T-helper 17 cell (primary cell): Measurements from ENCODE around the gene ARHGAP22. TPM values are rescaled to one million over a fixed set of nuclear protein-coding genes. Genes with fewer than 3 reads are reported as not detected.
A peak's percentile ranks its signal among the peaks of the same experiment; 100 is the strongest.

Experiments
- ATAC-seq: fragments of 150-1000 bp; cut with Tn5 transposase; 2 replicates; pipeline ENCODE4 v1.10.0; 2021; ENCODE audit warnings: mild to moderate bottlenecking, moderate library complexity
- DNase-seq, 3 donors: peaks; one replicate each; pipeline versions ENCODE4 v3.0.0 to v3.0.0-alpha.2; 2020 to 2021
- H3K9me3 ChIP-seq: one replicate; pipeline ENCODE4 v1.7.0; 2013; ENCODE audit warnings: low read length, mild to moderate bottlenecking; ENCODE audit not compliant: control insufficient read depth, poor library complexity, severe bottlenecking
- H3K27ac Mint-ChIP-seq: one replicate; pipeline ENCODE4 v1.8.0; 2022; ENCODE audit warnings: mild to moderate bottlenecking, moderate library complexity, mixed read lengths
- H3K27me3 Mint-ChIP-seq: one replicate; pipeline ENCODE4 v1.8.0; 2022; ENCODE audit warnings: mixed read lengths
- H3K36me3 Mint-ChIP-seq: one replicate; pipeline ENCODE4 v1.8.0; 2022; ENCODE audit warnings: low read depth, mixed read lengths
- H3K4me1 Mint-ChIP-seq: one replicate; pipeline ENCODE4 v1.8.0; 2022; ENCODE audit warnings: mild to moderate bottlenecking, mixed read lengths
- H3K4me3 Mint-ChIP-seq: one replicate; pipeline ENCODE4 v1.8.0; 2022; ENCODE audit warnings: mild to moderate bottlenecking, moderate library complexity, mixed read lengths
- total RNA-seq, 4 donors: library from RNA in 2 of 4; stranded (reverse) in 2 of 4; gene quantifications; one replicate each; pipeline ENCODE4 v1.2.3 and lab custom pipeline; 2022 to 2026

Gene ARHGAP22
- total RNA-seq, 2 donors from 2014 or later: 0.39 to 1.4 TPM

DNA sequence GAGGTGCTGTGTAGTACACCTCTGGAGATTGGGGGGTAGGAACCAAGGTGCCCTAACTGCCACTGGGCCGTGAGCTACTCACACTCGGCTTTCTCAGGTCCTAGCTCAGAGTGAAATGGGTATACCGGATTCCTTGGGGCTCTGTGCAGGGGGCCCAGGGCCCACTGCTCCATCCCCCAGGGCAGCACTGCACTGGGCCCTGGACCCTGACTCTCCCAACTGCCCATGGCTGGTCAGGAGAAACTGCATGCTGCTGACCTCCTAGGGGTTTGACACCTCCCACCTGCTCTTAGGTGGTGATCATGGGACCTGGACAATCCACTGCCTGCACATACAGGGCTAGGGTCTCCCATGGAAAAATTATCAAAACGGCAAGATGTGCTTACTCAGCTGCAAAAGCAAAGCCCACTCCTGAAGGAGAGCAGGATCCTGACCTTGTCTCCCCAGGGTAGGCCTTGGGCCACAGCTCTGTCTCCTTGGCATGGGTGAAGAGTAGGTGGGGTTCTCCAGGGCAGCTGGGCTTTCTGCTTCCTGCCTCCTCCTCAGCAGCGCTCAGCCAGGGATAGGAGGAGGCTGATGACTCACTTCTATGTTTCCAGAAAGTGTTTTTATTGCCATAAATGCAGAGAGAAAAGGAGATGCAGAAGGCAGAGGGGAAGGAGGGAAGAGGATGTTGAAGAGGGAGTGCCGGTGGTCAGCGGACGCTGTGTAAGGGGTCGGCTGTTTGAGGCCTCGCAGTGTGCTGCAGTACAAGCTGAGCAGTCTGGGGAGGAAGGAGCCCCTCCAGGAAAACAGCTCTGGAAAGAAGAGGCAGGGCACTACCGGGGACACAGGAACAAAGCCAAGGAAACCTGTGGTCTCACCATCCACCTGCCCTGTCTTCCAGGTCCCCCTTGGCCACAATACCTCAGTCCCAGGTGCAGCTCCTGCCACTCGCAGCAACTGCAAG lies 107.8 kb downstream of the ARHGAP22 start:
- DNase-seq (no peak), ATAC-seq (no peak)
- Mint-ChIP-seq H3K27ac (no peak overlapping the region), H3K36me3 (peaks cover 5% of the 10 kb centered on the region), H3K27me3 (peaks cover 49% of the 10 kb centered on the region), H3K4me3 (no peak overlapping the region), H3K4me1 (peaks cover 14% of the 10 kb centered on the region)
- H3K9me3 ChIP-seq: no peaks in the 10 kb centered on the region

DNA sequence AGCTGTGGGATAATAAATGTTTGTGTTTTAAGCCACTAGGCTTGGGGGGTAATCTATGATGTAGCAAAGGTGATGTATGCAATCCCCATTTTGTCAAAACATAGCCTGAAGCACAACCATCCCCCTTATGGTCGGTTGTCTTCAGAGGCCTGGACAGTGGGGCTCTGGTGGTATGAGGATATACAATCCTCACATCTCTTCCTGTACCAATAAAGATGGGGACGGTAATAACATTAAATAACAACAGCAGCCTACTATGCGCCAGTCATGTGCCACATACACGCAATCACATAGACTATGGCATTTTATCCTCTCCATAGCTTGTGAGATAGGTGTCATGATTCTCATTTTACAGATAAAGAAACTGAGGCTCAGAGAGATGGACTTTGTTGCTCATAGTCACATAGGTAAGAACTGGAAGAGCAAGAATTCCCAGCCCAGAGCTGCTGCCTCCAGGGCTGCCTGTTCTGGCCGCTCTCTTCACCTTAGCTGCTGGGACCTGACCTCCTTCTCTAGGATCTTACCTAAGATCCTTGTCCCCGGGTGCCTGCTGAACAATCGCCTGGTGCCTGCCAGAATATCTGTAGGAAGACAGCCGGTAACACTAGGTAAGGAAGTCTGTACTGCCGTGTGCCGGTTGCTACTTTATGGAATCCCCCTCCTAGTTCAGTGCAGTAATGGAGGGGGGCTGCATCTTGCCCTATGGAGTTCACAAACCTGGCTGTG lies 108.6 kb downstream of the ARHGAP22 start:
- H3K4me3 Mint-ChIP-seq: no peak overlapping the region
- DNase-seq: no peak
- peaks cover 51% of the 10 kb centered on the region for H3K27me3 Mint-ChIP-seq

DNA sequence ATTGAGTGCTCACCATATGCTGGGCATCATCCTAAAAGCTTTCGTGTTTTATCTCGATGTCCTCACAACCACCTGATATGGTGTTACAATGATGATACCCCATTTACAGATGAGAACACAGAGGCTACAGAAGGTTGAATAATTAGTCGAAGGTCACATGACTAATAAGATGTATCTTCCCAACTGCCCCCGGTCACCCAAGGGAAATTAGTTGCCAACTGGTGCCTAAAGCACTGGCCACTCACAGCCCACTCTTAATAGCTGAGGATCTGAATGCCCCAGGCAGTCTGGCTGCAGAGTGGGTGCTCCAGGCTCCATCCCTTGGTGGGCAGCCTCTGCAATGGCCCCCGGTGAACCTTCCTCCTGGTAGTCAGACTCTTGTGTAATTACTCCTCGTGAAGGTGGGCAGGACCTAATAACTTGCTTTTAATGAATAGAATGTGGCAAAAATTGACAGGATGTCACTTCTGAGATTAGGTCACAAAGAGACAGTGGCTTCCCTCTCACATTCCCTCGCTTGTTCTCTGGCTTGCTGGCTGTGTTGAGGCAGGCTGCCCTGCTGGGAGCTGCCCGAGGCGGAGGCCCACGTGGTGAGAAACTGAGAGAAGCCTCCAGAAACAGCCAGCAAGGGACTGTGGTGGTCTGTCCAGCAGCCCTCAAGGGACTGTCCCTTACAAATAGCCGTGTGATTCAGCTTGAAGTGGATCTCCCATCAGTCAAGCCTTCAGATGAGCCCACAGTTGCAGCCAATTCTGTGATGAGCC lies 109.4 kb downstream of the ARHGAP22 start:
- DNase-seq (no peak), ATAC-seq (no peak)
- H3K9me3 ChIP-seq: no peaks in the 10 kb centered on the region
- Mint-ChIP-seq H3K4me1 (peaks cover 14% of the 10 kb centered on the region), H3K4me3 (no peak overlapping the region), H3K36me3 (peaks cover 5% of the 10 kb centered on the region), H3K27me3 (peaks cover 59% of the 10 kb centered on the region), H3K27ac (no peak overlapping the region)

More for the DNA sequence above, 108.6 kb downstream of the ARHGAP22 start:
- Mint-ChIP-seq H3K27ac (no peak overlapping the region), H3K4me1 (peaks cover 14% of the 10 kb centered on the region), H3K36me3 (peaks cover 5% of the 10 kb centered on the region)
- ATAC-seq: no peak
- H3K9me3 ChIP-seq: no peaks in the 10 kb centered on the region

DNA sequence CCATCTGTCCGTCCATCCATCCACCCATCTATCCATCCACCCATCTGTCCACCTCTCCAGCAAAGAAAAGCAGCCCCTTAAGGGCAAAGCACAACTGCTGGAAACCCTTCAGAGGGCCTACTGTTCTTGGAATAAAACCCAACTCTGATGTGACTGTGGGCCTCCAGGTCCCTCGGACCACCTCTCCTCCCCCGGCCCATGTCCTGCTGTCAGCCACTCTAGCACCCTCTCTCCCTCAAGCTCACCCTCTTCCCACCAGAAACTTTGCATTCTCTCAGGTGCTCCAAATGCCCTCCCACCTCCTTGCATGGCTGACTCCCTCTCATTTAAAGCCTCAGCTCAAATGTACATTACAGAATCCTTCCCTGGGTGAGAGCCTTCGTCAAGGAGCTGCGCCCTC lies 110.3 kb downstream of the ARHGAP22 start:
- Mint-ChIP-seq H3K36me3 (peaks cover 5% of the 10 kb centered on the region), H3K27ac (peak overlapping the region; percentile 47), H3K4me1 (peaks cover 14% of the 10 kb centered on the region), H3K4me3 (peak overlapping the region; percentile 72), H3K27me3 (peaks cover 65% of the 10 kb centered on the region)
- no peaks in the 10 kb centered on the region for H3K9me3 ChIP-seq
- ATAC-seq (no peak), DNase-seq (no peak)

DNA sequence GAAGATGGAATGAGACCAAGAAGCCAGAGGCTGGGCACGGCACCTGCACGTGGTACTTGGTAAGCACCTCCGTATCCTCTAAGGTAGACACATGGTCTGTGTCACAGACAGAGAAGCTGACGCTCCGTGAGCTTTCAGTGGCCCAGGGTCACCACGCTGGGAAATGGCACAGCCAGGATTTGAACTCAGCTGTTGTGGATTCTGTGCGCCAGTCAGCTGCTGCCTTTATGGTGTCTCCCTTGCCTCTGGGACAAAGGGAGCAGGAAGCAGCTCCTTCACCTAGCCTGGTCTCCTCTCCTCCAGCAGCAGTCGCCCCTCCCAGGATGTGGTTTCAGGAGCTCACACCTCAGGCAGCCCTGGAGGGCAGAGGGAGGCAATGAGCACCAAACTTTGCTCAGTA lies 110.8 kb downstream of the ARHGAP22 start:
- Mint-ChIP-seq H3K4me1 (peaks cover 14% of the 10 kb centered on the region), H3K36me3 (peaks cover 5% of the 10 kb centered on the region), H3K27ac (peak overlapping the region; percentile 47), H3K4me3 (no peak overlapping the region), H3K27me3 (peaks cover 65% of the 10 kb centered on the region)
- no peak for ATAC-seq
- H3K9me3 ChIP-seq: no peaks in the 10 kb centered on the region
- DNase-seq: no peak

DNA sequence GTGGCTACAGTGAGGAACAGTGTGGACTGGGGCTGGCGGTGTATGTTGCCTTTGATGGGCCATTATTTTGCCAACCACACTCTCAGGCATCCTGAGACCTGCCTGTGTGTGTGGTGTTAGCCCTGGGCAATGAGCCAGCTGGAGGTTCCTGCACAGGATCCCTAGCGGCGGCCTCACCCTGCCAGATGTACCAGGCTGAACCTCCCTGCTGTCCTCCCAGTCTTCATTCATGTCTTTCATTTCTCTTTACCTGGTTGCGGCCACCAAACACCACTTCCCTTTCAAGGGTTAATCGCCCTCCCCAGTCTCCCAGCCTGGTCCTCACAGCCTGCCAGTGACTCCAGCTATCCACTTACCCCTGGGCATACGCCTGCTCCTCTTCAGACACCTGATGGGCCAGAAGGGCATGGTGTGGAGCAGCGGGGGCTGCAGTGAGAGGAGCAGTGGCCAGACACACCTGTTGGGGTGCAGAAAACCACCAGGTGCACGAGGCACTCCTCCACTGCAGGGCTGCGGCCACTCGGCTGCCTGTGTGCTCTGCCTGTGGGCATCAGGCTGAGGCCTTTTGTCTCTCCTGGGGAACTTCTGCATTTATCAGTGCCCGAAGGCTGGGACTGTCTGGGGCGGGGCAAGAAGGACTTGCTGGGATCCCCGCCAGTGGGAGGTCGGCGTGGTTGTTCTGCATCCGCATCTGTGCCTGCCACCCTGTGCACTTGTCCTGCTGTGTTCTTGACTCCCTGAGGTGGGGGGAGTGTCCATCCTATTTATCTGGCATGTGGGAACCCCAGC lies 111.6 kb downstream of the ARHGAP22 start:
- no peaks in the 10 kb centered on the region for H3K9me3 ChIP-seq
- Mint-ChIP-seq H3K27ac (no peak overlapping the region), H3K4me3 (peak overlapping the region; percentile 49), H3K36me3 (peaks cover 5% of the 10 kb centered on the region), H3K27me3 (peaks cover 65% of the 10 kb centered on the region), H3K4me1 (peaks cover 14% of the 10 kb centered on the region)
- ATAC-seq (no peak), DNase-seq (no peak)

DNA sequence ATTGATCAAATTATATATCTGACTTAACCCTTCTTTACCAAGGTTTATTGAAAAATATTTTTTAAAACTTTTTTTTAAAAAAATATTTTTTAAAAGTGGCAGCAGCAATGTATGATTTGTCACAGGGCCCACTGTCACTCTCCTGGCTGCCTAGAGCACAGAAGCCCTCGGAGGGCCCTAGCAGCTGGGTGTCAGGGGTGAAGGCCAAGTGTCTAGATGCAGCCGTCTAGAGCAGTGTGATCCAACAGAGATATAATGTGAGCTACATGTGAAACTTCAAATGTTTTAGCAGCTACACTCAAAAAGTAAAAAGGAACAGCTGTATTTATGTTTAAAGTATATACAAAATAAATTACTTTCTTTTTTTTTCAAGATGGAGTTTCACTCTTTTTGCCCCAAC lies 112.7 kb downstream of the ARHGAP22 start:
- no peaks in the 10 kb centered on the region for H3K9me3 ChIP-seq
- peaks cover 14% of the 10 kb centered on the region for H3K4me1 Mint-ChIP-seq
- peaks cover 5% of the 10 kb centered on the region for H3K36me3 Mint-ChIP-seq
- H3K27ac Mint-ChIP-seq: no peak overlapping the region
- H3K4me3 Mint-ChIP-seq: no peak overlapping the region
- H3K27me3 Mint-ChIP-seq: peaks cover 61% of the 10 kb centered on the region
- no peak for DNase-seq
- ATAC-seq: no peak

DNA sequence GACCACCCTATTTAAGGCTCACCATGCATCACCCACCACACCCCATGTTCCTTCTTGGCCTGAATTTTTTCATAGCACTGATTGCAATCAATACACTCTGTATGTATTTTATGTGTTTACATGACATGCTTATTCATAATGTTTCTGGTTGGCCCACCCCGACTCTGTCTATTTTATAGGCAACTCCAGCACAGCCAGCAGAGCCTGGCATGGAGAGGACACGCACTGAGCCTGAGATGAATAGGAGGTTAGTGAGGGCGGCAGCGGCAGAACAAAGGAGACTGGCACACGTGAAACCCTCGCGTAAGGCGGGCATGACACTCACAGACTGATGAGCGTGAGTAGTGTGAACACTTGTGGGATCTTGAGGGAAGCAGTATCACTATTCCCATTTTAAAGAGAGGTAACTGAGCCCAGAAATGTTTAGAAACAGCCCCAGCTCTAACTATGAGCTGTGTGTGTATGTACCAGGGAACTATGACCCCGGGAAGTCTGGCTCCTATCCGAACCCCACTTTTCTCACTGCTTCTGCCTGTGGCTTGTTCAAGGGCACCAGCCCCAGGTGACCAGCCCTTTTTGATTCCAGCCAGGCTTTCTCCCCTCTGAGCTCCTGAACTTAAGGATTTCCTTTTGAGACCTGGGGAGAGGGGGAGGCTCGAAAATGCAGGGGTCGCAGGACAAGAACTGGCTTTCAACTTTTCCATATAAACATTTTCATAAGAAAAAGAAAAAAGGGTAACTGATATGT lies 113.3 kb downstream of the ARHGAP22 start:
- peaks cover 5% of the 10 kb centered on the region for H3K36me3 Mint-ChIP-seq
- DNase-seq (no peak), ATAC-seq (no peak)
- no peaks in the 10 kb centered on the region for H3K9me3 ChIP-seq
- H3K27ac Mint-ChIP-seq: no peak overlapping the region
- peaks cover 13% of the 10 kb centered on the region for H3K4me1 Mint-ChIP-seq
- H3K4me3 Mint-ChIP-seq: no peak overlapping the region
- peaks cover 61% of the 10 kb centered on the region for H3K27me3 Mint-ChIP-seq

DNA sequence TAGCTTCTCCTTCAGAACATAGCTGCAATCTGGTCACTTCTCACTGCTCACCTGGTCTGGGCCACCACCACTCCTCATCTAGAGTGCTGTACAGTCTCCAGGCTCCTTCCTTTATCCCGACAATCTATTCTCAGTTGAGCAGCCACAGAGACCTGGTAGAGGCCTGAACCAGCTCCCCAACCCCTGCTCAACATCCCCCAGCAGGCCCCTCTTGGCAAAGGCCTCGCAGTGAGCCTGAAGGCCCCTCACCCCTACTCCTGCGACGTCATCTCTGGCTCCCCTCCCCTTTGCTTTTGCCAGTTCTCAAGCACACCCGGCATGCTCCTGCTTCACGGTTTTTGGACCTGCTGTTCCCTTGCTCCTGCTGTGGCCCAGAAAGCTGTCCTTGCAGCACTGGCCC lies 113.9 kb downstream of the ARHGAP22 start:
- ATAC-seq: no peak
- H3K4me1 Mint-ChIP-seq: peaks cover 13% of the 10 kb centered on the region

DNA sequence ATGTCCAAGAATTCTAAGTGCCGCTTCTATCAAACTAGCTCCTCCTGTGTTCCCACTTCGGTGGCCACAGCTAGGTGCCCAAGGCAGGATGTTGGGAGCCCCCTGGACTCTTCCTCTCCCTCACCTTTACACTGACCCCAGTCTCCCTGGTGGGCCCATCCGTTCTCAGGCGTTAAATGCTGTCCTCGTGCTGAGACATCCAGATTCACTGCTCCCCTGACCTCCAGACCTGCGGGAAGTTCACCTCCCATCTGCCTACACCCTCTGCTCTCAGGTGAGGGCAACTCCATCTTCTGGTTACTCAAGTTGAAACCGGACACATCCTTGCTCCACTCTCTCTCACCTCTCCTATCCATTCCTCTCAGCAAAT lies 114.3 kb downstream of the ARHGAP22 start:
- no peak overlapping the region for H3K27ac Mint-ChIP-seq
- peaks cover 13% of the 10 kb centered on the region for H3K4me1 Mint-ChIP-seq
- H3K9me3 ChIP-seq: no peaks in the 10 kb centered on the region
- no peak overlapping the region for H3K4me3 Mint-ChIP-seq
- no peak for DNase-seq
- peaks cover 65% of the 10 kb centered on the region for H3K27me3 Mint-ChIP-seq
- H3K36me3 Mint-ChIP-seq: peaks cover 5% of the 10 kb centered on the region
- no peak for ATAC-seq

More for the DNA sequence above, 113.9 kb downstream of the ARHGAP22 start:
- DNase-seq: no peak
- H3K9me3 ChIP-seq: no peaks in the 10 kb centered on the region
- peaks cover 5% of the 10 kb centered on the region for H3K36me3 Mint-ChIP-seq
- H3K27ac Mint-ChIP-seq: no peak overlapping the region
- peaks cover 61% of the 10 kb centered on the region for H3K27me3 Mint-ChIP-seq
- H3K4me3 Mint-ChIP-seq: no peak overlapping the region

DNA sequence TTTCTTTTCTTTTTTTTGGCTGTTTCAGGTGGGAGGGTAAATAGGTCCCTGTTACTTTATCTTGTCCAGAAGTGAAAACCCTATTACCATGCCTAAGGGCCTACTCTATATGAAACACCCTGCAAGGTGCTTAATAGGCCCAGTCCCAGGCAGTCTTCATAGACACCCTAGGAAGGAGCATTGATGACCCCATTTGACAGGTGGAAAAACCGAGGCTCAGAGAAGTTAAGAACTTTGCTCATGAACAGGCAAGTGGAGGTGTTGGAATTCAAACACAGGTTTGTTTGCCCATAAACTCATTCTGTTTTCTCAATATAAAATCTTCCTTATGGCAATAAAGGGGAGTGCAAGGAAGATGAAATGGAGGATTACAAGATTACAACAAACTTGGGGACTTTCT lies 115.8 kb downstream of the ARHGAP22 start:
- H3K27me3 Mint-ChIP-seq: peaks cover 62% of the 10 kb centered on the region
- ATAC-seq: no peak
- H3K27ac Mint-ChIP-seq: no peak overlapping the region
- DNase-seq: no peak
- no peaks in the 10 kb centered on the region for H3K9me3 ChIP-seq
- no peaks in the 10 kb centered on the region for H3K36me3 Mint-ChIP-seq
- peaks cover 4% of the 10 kb centered on the region for H3K4me1 Mint-ChIP-seq
- H3K4me3 Mint-ChIP-seq: no peak overlapping the region

DNA sequence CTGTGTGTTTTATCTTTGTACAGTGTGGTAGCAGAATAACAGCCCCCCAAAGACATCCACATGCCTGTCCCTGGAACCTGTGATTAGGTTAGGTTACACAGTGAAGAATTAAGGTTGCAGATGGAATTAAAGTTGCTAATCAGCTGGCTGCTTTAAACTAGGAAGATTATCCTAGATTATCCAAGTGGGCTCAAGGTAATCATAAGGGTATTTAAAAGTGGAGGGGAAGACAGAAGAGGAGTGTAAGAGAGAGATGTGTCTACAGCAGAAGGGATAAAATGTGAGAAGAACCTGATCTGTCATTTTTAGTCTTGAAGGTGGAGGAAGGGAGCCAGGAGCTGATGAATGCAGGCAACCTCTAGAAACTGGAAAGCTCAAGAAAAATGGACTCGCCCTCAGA lies 117.6 kb downstream of the ARHGAP22 start:
- H3K4me1 Mint-ChIP-seq: peaks cover 2% of the 10 kb centered on the region
- H3K9me3 ChIP-seq: no peaks in the 10 kb centered on the region
- H3K4me3 Mint-ChIP-seq: no peak overlapping the region
- H3K27me3 Mint-ChIP-seq: peaks cover 65% of the 10 kb centered on the region
- ATAC-seq (no peak), DNase-seq (no peak)
- H3K27ac Mint-ChIP-seq: no peak overlapping the region
- no peaks in the 10 kb centered on the region for H3K36me3 Mint-ChIP-seq
